H1 (cell line): ENCODE results near the gene ABCG1. TPM values are rescaled to one million over a fixed set of nuclear protein-coding genes. Genes with fewer than 3 reads are reported as not detected.
A peak's percentile ranks its signal among the peaks of the same experiment; 100 is the strongest.

ENCODE experiments used
- CTCF ChIA-PET: fragments of 300-600 bp; sonication (Branson Sonifier 250); formaldehyde crosslinking; loops from one replicate; lab custom pipeline; 2021; ENCODE audit not compliant: partially characterized antibody; lab: Charles Lee
- POLR2A ChIA-PET: fragments of 300-600 bp; sonication (Branson Sonifier 250); formaldehyde crosslinking; loops from one replicate; lab custom pipeline; 2021; ENCODE audit warnings: inconsistent platforms; ENCODE audit not compliant: partially characterized antibody; lab: Charles Lee
- DNase-seq, 2 experiments: peaks; one replicate each; pipeline versions ENCODE4 v3.0.0 to v3.0.0-alpha.2; 2010 to 2022; ENCODE audit warnings: low spot score in 2 of 2, low read depth in 1 of 2, mixed read lengths in 1 of 2
- FAIRE-seq: peaks from 2 replicates; lab custom pipeline; 2011; peaks lifted over from hg19 to GRCh38; lab: Jason Lieb, UNC
- H2AFZ ChIP-seq: 2 replicates; pipeline ENCODE4 v1.8.1; 2012; ENCODE audit warnings: low read length, inconsistent platforms
- H2AK5ac ChIP-seq: 2 replicates; pipeline ENCODE4 v1.6.1; 2013; ENCODE audit warnings: low read depth, low read length
- H2BK120ac ChIP-seq: replicated peaks from 2 replicates; pipeline ENCODE3; 2013; ENCODE audit warnings: low read depth, low read length, inconsistent platforms
- H2BK12ac ChIP-seq: 2 replicates; pipeline ENCODE4 v1.6.1; 2013; ENCODE audit warnings: low read depth, low read length
- H2BK15ac ChIP-seq: 2 replicates; pipeline ENCODE4 v1.6.1; 2013; ENCODE audit warnings: low read length
- H2BK20ac ChIP-seq: 2 replicates; pipeline ENCODE4 v1.6.1; 2013; ENCODE audit warnings: low read length
- H2BK5ac ChIP-seq: 2 replicates; pipeline ENCODE4 v1.6.1; 2013; ENCODE audit warnings: low read depth, low read length
- H3K14ac ChIP-seq: 2 replicates; pipeline ENCODE4 v1.6.1; 2013; ENCODE audit warnings: inconsistent platforms; ENCODE audit not compliant: insufficient read length
- H3K18ac ChIP-seq: 2 replicates; pipeline ENCODE4 v1.6.1; 2013; ENCODE audit warnings: low read length; ENCODE audit errors: extremely low read depth
- H3K23ac ChIP-seq: 2 replicates; pipeline ENCODE4 v1.6.1; 2013; ENCODE audit warnings: inconsistent platforms; ENCODE audit not compliant: insufficient read length
- H3K23me2 ChIP-seq: 2 replicates; pipeline ENCODE4 v1.6.1; 2013; ENCODE audit warnings: low read depth, low read length
- H3K27ac ChIP-seq: 2 replicates; pipeline ENCODE4 v1.6.1; 2011; ENCODE audit warnings: low read depth, low read length, inconsistent platforms
- H3K27me3 ChIP-seq, 4 experiments: replicated peaks in 1 of 4; 1 replicate in 1 of 4; 2 replicates in 3 of 4; pipeline versions ENCODE4 v1.6.1 to v1.8.1; 2011 to 2013; ENCODE audit warnings: low read length in 3 of 4, mild to moderate bottlenecking in 3 of 4, inconsistent platforms in 2 of 4, mixed read lengths in 2 of 4, moderate library complexity in 1 of 4; ENCODE audit not compliant: control insufficient read depth in 3 of 4, insufficient read depth in 3 of 4; ENCODE audit errors: extremely low read depth in 1 of 4
- H3K36me3 ChIP-seq, 4 experiments: 2 replicates each; pipeline versions ENCODE4 v1.6.1 to v1.8.1; 2011 to 2013; ENCODE audit warnings: mild to moderate bottlenecking in 4 of 4, low read length in 3 of 4, moderate library complexity in 2 of 4, control low read depth in 1 of 4, inconsistent platforms in 1 of 4; ENCODE audit not compliant: insufficient read depth in 4 of 4, control insufficient read depth in 2 of 4
- H3K4ac ChIP-seq: replicated peaks from 2 replicates; pipeline ENCODE3; 2013; ENCODE audit warnings: low read length, low read depth, mixed read lengths, inconsistent platforms; ENCODE audit not compliant: insufficient read length
- H3K4me1 ChIP-seq, 4 experiments: replicated peaks in 1 of 4; 1 replicate in 1 of 4; 2 replicates in 3 of 4; pipeline versions ENCODE4 v1.6.1 to v1.8.1; 2011 to 2013; ENCODE audit warnings: low read length in 3 of 4, inconsistent platforms in 2 of 4, mixed read lengths in 1 of 4; ENCODE audit not compliant: insufficient read depth in 4 of 4, control insufficient read depth in 3 of 4
- H3K4me2 ChIP-seq, 2 experiments: 2 replicates each; pipeline versions ENCODE4 v1.6.1 to v1.8.1; 2011 to 2013; ENCODE audit warnings: low read depth in 2 of 2, low read length in 2 of 2, control low read depth in 1 of 2, inconsistent platforms in 1 of 2, mild to moderate bottlenecking in 1 of 2; ENCODE audit not compliant: insufficient read depth in 1 of 2
- H3K4me3 ChIP-seq, 4 experiments: fragments of 200-600, 300-600 bp in 1 of 4; sonication (generic), shearing (Covaris generic), sonication (Bioruptor Twin) in 1 of 4; 2 replicates each; pipeline versions ENCODE4 v1.5.1 to v1.8.1; 2011 to 2016; ENCODE audit warnings: low read length in 4 of 4, low read depth in 3 of 4, control low read depth in 2 of 4, inconsistent platforms in 2 of 4, mild to moderate bottlenecking in 2 of 4, mixed read lengths in 1 of 4, moderate library complexity in 1 of 4; ENCODE audit not compliant: insufficient read depth in 2 of 4; ENCODE audit errors: extremely low read depth in 1 of 4
- H3K56ac ChIP-seq: replicated peaks from 2 replicates; pipeline ENCODE3; 2013; ENCODE audit warnings: low read depth, mild to moderate bottlenecking, mixed read lengths, low read length, inconsistent platforms; ENCODE audit not compliant: insufficient read length
- H3K79me1 ChIP-seq: 2 replicates; pipeline ENCODE4 v1.6.1; 2013; ENCODE audit warnings: low read depth, low read length, control low read depth
- H3K79me2 ChIP-seq, 2 experiments: 2 replicates each; pipeline versions ENCODE4 v1.6.1 to v1.8.1; 2012 to 2013; ENCODE audit warnings: low read length in 2 of 2, mild to moderate bottlenecking in 2 of 2, inconsistent platforms in 1 of 2; ENCODE audit not compliant: insufficient read depth in 2 of 2, control insufficient read depth in 1 of 2
- H3K9ac ChIP-seq, 4 experiments: replicated peaks in 1 of 4; 1 replicate in 1 of 4; 2 replicates in 3 of 4; pipeline versions ENCODE4 v1.6.1 to v1.8.1; 2011 to 2013; ENCODE audit warnings: low read depth in 3 of 4, low read length in 3 of 4, control low read depth in 2 of 4, mild to moderate bottlenecking in 2 of 4, moderate library complexity in 2 of 4, inconsistent platforms in 1 of 4; ENCODE audit errors: extremely low read depth in 1 of 4
- H3K9me3 ChIP-seq, 2 experiments: 2 replicates each; pipeline versions ENCODE4 v1.6.1 to v1.8.1; 2012 to 2013; ENCODE audit warnings: mild to moderate bottlenecking in 2 of 2, moderate library complexity in 2 of 2, control low read depth in 1 of 2, inconsistent platforms in 1 of 2, low read depth in 1 of 2, low read length in 1 of 2, mixed read lengths in 1 of 2; ENCODE audit not compliant: insufficient read depth in 2 of 2
- H4K20me1 ChIP-seq, 2 experiments: replicated peaks in 1 of 2; 2 replicates each; pipeline versions ENCODE3 to v1.8.1; 2011 to 2013; ENCODE audit warnings: inconsistent platforms in 2 of 2, low read length in 2 of 2, mild to moderate bottlenecking in 1 of 2; ENCODE audit not compliant: insufficient read depth in 2 of 2, control insufficient read depth in 1 of 2
- H4K5ac ChIP-seq: 2 replicates; pipeline ENCODE4 v1.6.1; 2013; ENCODE audit warnings: low read length, low read depth, mixed read lengths, inconsistent platforms; ENCODE audit not compliant: insufficient read length
- H4K8ac ChIP-seq: 2 replicates; pipeline ENCODE4 v1.8.0; 2013; ENCODE audit warnings: mild to moderate bottlenecking, moderate library complexity, low read length, inconsistent platforms; ENCODE audit not compliant: insufficient read depth; ENCODE audit errors: extremely low read depth
- H4K91ac ChIP-seq: replicated peaks from 2 replicates; pipeline ENCODE3; 2013; ENCODE audit warnings: low read length, mixed read lengths, inconsistent platforms; ENCODE audit not compliant: insufficient read length
- ASH2L ChIP-seq: fragments of 200-600, 300-600 bp; sonication (generic); IDR thresholded peaks from one replicate; pipeline ENCODE4 v1.7.1; 2017; ENCODE audit warnings: low read length
- EP300 ChIP-seq, 2 experiments: IDR thresholded peaks; 1 replicate in 1 of 2; 2 replicates in 1 of 2; pipeline ENCODE4 v1.6.1; 2011 to 2012; ENCODE audit warnings: low read depth in 2 of 2, low read length in 2 of 2, mild to moderate bottlenecking in 2 of 2, borderline replicate concordance in 1 of 2, inconsistent platforms in 1 of 2, moderate library complexity in 1 of 2
- KDM1A ChIP-seq: fragments of 200-600, 300-600 bp; sonication (generic); IDR thresholded peaks from 2 replicates; pipeline ENCODE4 v1.7.1; 2016; ENCODE audit warnings: mild to moderate bottlenecking, low read length, borderline replicate concordance
- PHF8 ChIP-seq: fragments of 200-600 bp; sonication (generic); conservative IDR thresholded peaks from 2 replicates; pipeline ENCODE4 v1.7.1; 2012; ENCODE audit warnings: low read depth, mild to moderate bottlenecking, inconsistent platforms, low read length, moderate library complexity
- POLR2AphosphoS5 ChIP-seq: IDR thresholded peaks from 2 replicates; pipeline ENCODE4 v1.6.1; 2011; ENCODE audit warnings: low read depth, low read length
- SIN3A ChIP-seq, 2 experiments: IDR thresholded peaks in 1 of 2; conservative IDR thresholded peaks in 1 of 2; 2 replicates each; pipeline ENCODE4 v1.6.1; 2011 to 2012; ENCODE audit warnings: low read length in 2 of 2, improper control_type of control experiment in 1 of 2, low read depth in 1 of 2, mild to moderate bottlenecking in 1 of 2
- SP1 ChIP-seq: IDR thresholded peaks from 2 replicates; pipeline ENCODE4 v1.6.1; 2011; ENCODE audit warnings: low read depth, low read length
- TAF1 ChIP-seq: IDR thresholded peaks from 2 replicates; pipeline ENCODE4 v1.6.1; 2011; ENCODE audit warnings: mild to moderate bottlenecking, low read depth, low read length
- TCF12 ChIP-seq: IDR thresholded peaks from 2 replicates; pipeline ENCODE4 v1.6.1; 2011; ENCODE audit warnings: low read depth, mild to moderate bottlenecking, low read length
- ZNF274 ChIP-seq: IDR thresholded peaks from 2 replicates; pipeline ENCODE4 v1.7.0; 2012; ENCODE audit warnings: low read length, borderline replicate concordance; ENCODE audit errors: extremely low read depth
- WGBS, 2 experiments: shearing (Covaris generic) in 1 of 2; methylation state at CpG; one replicate each; pipeline versions ENCODE4 v1.1.6 to v1.1.7; 2013 to 2015; ENCODE audit warnings: low lambda C conversion rate in 2 of 2, mixed read lengths in 2 of 2, inconsistent platforms in 1 of 2, low coverage in 1 of 2, missing lambda C conversion rate in 1 of 2; ENCODE audit not compliant: insufficient replicate concordance in 2 of 2, insufficient coverage in 1 of 2, insufficient read length in 1 of 2; ENCODE audit errors: extremely low coverage in 1 of 2, missing lambda C conversion rate in 1 of 2; 5-methylcytosine and 5-hydroxymethylcytosine counted together
- polyA plus RNA-seq, 7 experiments: library from polyadenylated mRNA; depleted of rRNA in 3 of 7; stranded (reverse) in 5 of 7; unstranded in 2 of 7; fragments of >200 nt in 5 of 7; fragments of 200-250 nt in 2 of 7; gene quantifications; 1 replicate in 5 of 7; 2 replicates in 1 of 7; 4 replicates in 1 of 7; pipeline versions ENCODE4 v1.2.1 to v1.2.3, GENCODE V29; 2011 to 2013; ENCODE audit warnings: missing spikeins in 2 of 7, mixed read lengths in 2 of 7
- total RNA-seq: library from RNA; stranded (reverse); fragmentation: NEBNext Ultra II Directional; extraction: Animal tissue kit (Norgen Biotek cat#: 25700); gene quantifications from 2 replicates; pipeline ENCODE4 v1.2.1, GENCODE V29; 2021

The ABCG1 gene
- total and polyA plus RNA-seq, 2 of the 8 experiments (the other 6 are each of a cell fraction or from before 2014, with no cell fraction given) = 2.1 to 4.0 TPM

DNA sequence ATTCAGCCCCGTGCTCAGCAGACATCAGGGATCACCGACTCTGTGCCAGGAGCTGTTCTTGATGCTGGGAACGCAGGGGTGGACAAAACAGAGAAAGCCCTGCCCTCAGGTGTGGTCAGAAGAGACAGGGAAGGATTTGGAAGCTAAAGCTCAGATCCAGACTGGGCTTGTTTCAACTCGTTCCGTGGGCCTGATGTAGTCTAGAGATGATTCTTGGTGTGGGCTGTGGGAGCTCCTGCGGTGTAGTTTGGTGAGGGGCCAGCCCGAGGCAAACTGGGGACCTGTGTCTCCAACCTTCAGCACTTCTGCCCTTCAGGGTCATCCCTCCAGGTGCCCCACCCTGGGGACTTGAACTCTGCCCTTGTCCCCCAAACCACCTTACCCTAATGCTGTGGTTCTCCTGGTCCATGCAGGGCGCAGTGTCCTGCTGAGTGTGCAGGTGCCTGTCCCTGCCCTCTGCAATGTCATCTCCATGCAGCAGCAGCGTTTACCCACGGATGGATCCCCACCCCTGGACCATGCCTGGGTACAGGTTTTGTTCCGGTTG lies 17.3 kb upstream of the ABCG1 start:
- FAIRE-seq = no peak
- Histone ChIP-seq H3K4me2 (no peak overlapping the region), H3K56ac (no peak overlapping the region), H3K23me2 (no peaks in the 10 kb centered on the region), H2AFZ (0 out of 2 replicates have a peak overlapping the region, but pooled peaks have one; percentile 40), H4K5ac (no peak overlapping the region), H4K8ac (peak overlapping the region; percentile 74; the same call in 1 of the 2 replicates), H3K4ac (peak overlapping the region; percentile 3), H2BK15ac (no peak overlapping the region), H3K9ac (no peak overlapping the region), H3K79me2 (no peaks in the 10 kb centered on the region), H3K14ac (peak overlapping the region; percentile 80), H2BK120ac (no peak overlapping the region), H3K18ac (peak overlapping the region; percentile 71; the same call in 1 of the 2 replicates), H3K4me1 (no peaks in the 10 kb centered on the region), H3K36me3 (no peaks in the 10 kb centered on the region), H3K79me1 (no peaks in the 10 kb centered on the region), H4K91ac (no peak overlapping the region), H2BK20ac (no peak overlapping the region), H3K23ac (no peak overlapping the region), H4K20me1 (no peaks in the 10 kb centered on the region), H2BK12ac (peak overlapping the region; percentile 39; the same call in 1 of the 2 replicates), H3K9me3 (no peaks in the 10 kb centered on the region), H3K27me3 (no peaks in the 10 kb centered on the region; a peak in 1 of 7 replicates), H2BK5ac (no peak overlapping the region), H3K4me3 (no peak overlapping the region), H3K27ac (no peak overlapping the region), H2AK5ac (no peak overlapping the region)
- POLR2A ChIA-PET = no interaction called here
- TF ChIP-seq KDM1A (no peak), ASH2L (no peak), PHF8 (no peak), POLR2AphosphoS5 (no peak), EP300 (IDR thresholded peaks at IDR 0.05; ENCODE audit: borderline replicate concordance in 1 of 2, low read depth in 2 of 2, low read length in 2 of 2) (no peak), TAF1 (no peak), ZNF274 (no peak), TCF12 (no peak), SP1 (no peak), SIN3A (conservative IDR thresholded peaks at IDR 0.05 in 1 of 2, IDR thresholded peaks at IDR 0.05 in 1 of 2; ENCODE audit: low read depth in 1 of 2, low read length in 2 of 2) (no peak)
- no peak for DNase-seq
- 96% methylated on average over 11 of the region's 11 CpGs; no CpG with 5 or more reads in 1 of the 2 experiments for WGBS, 2 experiments
- CTCF ChIA-PET = interaction anchor here (1.0 to 2.0 kb wide), 6 partner anchors 9 to 57 kb away, joined by 3 to 10 read pairs (median 4); no protein-coding TSS in a partner anchor
